HEK293 (cell line): ENCODE data around the gene SNAI1.
"Not testable (repeated sequence)": the region's sequence is repeated elsewhere in the genome, so short reads cannot be mapped to it uniquely, and the experiment has no call there.

Experiments
- CTCF ChIP-seq: fragments of 450-650 bp; formaldehyde crosslinking; IDR thresholded peaks from 2 replicates; pipeline ENCODE4 v1.5.1; 2016; ENCODE audit warnings: missing biosample characterization, missing genetic modification characterization
- KLF16 ChIP-seq: fragments of 450-650 bp; formaldehyde crosslinking; IDR thresholded peaks from 2 replicates; pipeline ENCODE4 v1.5.1; 2017; ENCODE audit warnings: missing biosample characterization, missing genetic modification characterization
- PATZ1 ChIP-seq: fragments of 450-650 bp; formaldehyde crosslinking; IDR thresholded peaks from 2 replicates; pipeline ENCODE4 v1.5.1; 2016; ENCODE audit warnings: missing biosample characterization, missing genetic modification characterization
- SP7 ChIP-seq: fragments of 450-650 bp; formaldehyde crosslinking; IDR thresholded peaks from 2 replicates; pipeline ENCODE4 v1.5.1; 2016; ENCODE audit warnings: missing biosample characterization, missing genetic modification characterization
- TRIM28 ChIP-seq: IDR thresholded peaks from 2 replicates; pipeline ENCODE4 v1.6.1; 2011; ENCODE audit warnings: low read length, control low read depth, borderline replicate concordance
- ZBTB20 ChIP-seq: fragments of 450-650 bp; formaldehyde crosslinking; IDR thresholded peaks from 2 replicates; pipeline ENCODE4 v1.5.1; 2016; ENCODE audit warnings: missing biosample characterization, missing genetic modification characterization
- ZBTB7A ChIP-seq: fragments of 450-650 bp; formaldehyde crosslinking; IDR thresholded peaks from 2 replicates; pipeline ENCODE4 v1.5.1; 2016; ENCODE audit warnings: low read depth, missing biosample characterization, missing genetic modification characterization
- ZNF24 ChIP-seq: fragments of 450-650 bp; formaldehyde crosslinking; IDR thresholded peaks from 2 replicates; pipeline ENCODE4 v1.5.1; 2016; ENCODE audit warnings: missing biosample characterization, missing genetic modification characterization
- ZNF488 ChIP-seq: fragments of 450-650 bp; formaldehyde crosslinking; IDR thresholded peaks from 2 replicates; pipeline ENCODE4 v1.5.1; 2016; ENCODE audit warnings: missing biosample characterization, missing genetic modification characterization
- ZNF549 ChIP-seq: fragments of 450-650 bp; IDR thresholded peaks from 2 replicates; pipeline ENCODE4 v1.5.1; 2018; ENCODE audit warnings: missing biosample characterization, missing genetic modification characterization, mild to moderate bottlenecking, inconsistent platforms, moderate library complexity

- TF ChIP-seq TRIM28; CTCF; ZNF488 (tag by site-specific recombination); SP7 (tag by site-specific recombination); ZNF549 (tag by site-specific recombination); KLF16 (tag by site-specific recombination); ZBTB20; PATZ1 (tag by site-specific recombination); ZBTB7A (tag by site-specific recombination); ZNF24 (tag by site-specific recombination): not testable (repeated sequence)
These were observed 15.9 kb downstream of the SNAI1 start for GRCh38 chr20:49998478-49999188.
